Neural cell (in vitro differentiated cells): ENCODE data around the gene FGA.

Source experiments
- EP300 ChIP-seq: fragments of 450-650 bp; conservative IDR thresholded peaks from 2 replicates; pipeline ENCODE4 v1.6.1; 2014; ENCODE audit warnings: antibody characterized with exemption, mild to moderate bottlenecking, moderate library complexity; ENCODE audit not compliant: poor library complexity, severe bottlenecking
- EZH2 ChIP-seq: fragments of 200-600, 300-800 bp; shearing (Covaris generic), sonication (generic); IDR thresholded peaks from 2 replicates; pipeline ENCODE4 v1.6.1; 2014; ENCODE audit warnings: antibody characterized with exemption, low read length, borderline replicate concordance, mild to moderate bottlenecking; ENCODE audit not compliant: insufficient read depth, poor library complexity, severe bottlenecking
- MXI1 ChIP-seq: fragments of 450-650 bp; conservative IDR thresholded peaks from 2 replicates; pipeline ENCODE4 v1.6.1; 2014; ENCODE audit warnings: antibody characterized with exemption, mild to moderate bottlenecking; ENCODE audit not compliant: poor library complexity, severe bottlenecking
- POLR2AphosphoS5 ChIP-seq: IDR thresholded peaks from 2 replicates; pipeline ENCODE4 v1.6.1; 2012
- RAD21 ChIP-seq: fragments of 450-650 bp; conservative IDR thresholded peaks from 2 replicates; pipeline ENCODE4 v1.6.1; 2014; ENCODE audit warnings: antibody characterized with exemption, mild to moderate bottlenecking, moderate library complexity
- SMC3 ChIP-seq: fragments of 450-650 bp; conservative IDR thresholded peaks from 2 replicates; pipeline ENCODE4 v1.6.1; 2014; ENCODE audit warnings: antibody characterized with exemption, mild to moderate bottlenecking, moderate library complexity; ENCODE audit not compliant: poor library complexity
- TAF1 ChIP-seq: IDR thresholded peaks from 2 replicates; pipeline ENCODE4 v1.6.1; 2012; ENCODE audit warnings: low read depth
- TF ChIP-seq, protein P1 (sequence below): IDR thresholded peaks from 2 replicates; pipeline ENCODE4 v1.6.1; 2012; ENCODE audit warnings: borderline replicate concordance
- TF ChIP-seq, protein P2 (sequence below): fragments of 450-650 bp; IDR thresholded peaks from 2 replicates; pipeline ENCODE4 v1.5.1; 2014; ENCODE audit warnings: antibody characterized with exemption, mild to moderate bottlenecking, moderate library complexity; ENCODE audit not compliant: poor library complexity, severe bottlenecking

DNA sequence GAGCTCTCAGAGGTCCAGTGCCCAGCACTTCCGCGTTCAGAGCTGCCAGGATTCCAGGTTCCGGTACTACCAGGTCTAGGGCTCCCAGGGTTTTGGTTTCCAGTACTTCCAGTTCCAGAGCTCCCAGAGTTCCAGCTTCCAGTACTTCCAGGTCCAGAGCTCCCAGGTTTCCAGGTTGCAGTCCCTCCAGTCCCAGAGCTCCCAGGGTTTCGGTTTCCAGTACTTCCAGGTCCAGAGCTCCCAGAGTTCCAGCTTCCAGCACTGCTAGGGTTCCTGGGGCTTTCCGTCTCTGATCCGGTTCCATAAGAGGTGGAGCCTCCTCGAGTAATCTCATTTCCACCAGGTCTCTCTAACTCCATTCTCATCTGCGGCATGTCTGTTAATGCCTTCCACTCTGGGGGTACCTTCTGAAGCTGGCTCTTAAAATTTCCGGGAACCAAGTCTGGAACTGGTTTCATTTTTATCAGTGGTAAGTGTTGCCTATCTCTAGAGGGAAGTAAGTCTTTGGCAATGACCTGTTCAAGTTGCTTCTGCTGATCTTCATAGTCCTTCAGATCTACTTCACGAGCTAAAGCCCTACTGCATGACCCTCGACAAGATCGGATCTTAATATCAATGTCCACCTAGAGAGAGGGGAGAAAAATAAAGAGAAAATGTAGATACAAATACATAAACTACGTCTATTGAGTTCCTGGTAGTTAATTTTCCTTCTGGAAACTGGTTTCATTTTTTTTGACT is 4.1 kb downstream of the FGA start:
- TF ChIP-seq POLR2AphosphoS5 (no peak), RAD21 (no peak), TAF1 (no peak), EP300 (no peak), SMC3 (no peak), EZH2 (no peak), MXI1 (no peak)
- TF ChIP-seq, protein P1, sequence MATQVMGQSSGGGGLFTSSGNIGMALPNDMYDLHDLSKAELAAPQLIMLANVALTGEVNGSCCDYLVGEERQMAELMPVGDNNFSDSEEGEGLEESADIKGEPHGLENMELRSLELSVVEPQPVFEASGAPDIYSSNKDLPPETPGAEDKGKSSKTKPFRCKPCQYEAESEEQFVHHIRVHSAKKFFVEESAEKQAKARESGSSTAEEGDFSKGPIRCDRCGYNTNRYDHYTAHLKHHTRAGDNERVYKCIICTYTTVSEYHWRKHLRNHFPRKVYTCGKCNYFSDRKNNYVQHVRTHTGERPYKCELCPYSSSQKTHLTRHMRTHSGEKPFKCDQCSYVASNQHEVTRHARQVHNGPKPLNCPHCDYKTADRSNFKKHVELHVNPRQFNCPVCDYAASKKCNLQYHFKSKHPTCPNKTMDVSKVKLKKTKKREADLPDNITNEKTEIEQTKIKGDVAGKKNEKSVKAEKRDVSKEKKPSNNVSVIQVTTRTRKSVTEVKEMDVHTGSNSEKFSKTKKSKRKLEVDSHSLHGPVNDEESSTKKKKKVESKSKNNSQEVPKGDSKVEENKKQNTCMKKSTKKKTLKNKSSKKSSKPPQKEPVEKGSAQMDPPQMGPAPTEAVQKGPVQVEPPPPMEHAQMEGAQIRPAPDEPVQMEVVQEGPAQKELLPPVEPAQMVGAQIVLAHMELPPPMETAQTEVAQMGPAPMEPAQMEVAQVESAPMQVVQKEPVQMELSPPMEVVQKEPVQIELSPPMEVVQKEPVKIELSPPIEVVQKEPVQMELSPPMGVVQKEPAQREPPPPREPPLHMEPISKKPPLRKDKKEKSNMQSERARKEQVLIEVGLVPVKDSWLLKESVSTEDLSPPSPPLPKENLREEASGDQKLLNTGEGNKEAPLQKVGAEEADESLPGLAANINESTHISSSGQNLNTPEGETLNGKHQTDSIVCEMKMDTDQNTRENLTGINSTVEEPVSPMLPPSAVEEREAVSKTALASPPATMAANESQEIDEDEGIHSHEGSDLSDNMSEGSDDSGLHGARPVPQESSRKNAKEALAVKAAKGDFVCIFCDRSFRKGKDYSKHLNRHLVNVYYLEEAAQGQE: no peak
- TF ChIP-seq, protein P2, sequence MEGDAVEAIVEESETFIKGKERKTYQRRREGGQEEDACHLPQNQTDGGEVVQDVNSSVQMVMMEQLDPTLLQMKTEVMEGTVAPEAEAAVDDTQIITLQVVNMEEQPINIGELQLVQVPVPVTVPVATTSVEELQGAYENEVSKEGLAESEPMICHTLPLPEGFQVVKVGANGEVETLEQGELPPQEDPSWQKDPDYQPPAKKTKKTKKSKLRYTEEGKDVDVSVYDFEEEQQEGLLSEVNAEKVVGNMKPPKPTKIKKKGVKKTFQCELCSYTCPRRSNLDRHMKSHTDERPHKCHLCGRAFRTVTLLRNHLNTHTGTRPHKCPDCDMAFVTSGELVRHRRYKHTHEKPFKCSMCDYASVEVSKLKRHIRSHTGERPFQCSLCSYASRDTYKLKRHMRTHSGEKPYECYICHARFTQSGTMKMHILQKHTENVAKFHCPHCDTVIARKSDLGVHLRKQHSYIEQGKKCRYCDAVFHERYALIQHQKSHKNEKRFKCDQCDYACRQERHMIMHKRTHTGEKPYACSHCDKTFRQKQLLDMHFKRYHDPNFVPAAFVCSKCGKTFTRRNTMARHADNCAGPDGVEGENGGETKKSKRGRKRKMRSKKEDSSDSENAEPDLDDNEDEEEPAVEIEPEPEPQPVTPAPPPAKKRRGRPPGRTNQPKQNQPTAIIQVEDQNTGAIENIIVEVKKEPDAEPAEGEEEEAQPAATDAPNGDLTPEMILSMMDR: no peak
